ENCODE results near the gene VPS9D1.
"Not testable (repeated sequence)": the region's sequence is repeated elsewhere in the genome, so short reads cannot be mapped to it uniquely, and the experiment has no call there.

The VPS9D1 gene

GRCh38 chr16:89664238-89664637, 56.5 kb downstream of the VPS9D1 start:
- not testable (repeated sequence) for DNase-seq (ENCODE audit: low spot score)

- DNase-seq (ENCODE audit: low spot score), result no peak
These were observed 59.5 kb downstream of the VPS9D1 start for GRCh38 chr16:89661215-89661614.

GRCh38 chr16:89660146-89660545, 60.6 kb downstream of the VPS9D1 start:
- no peak for DNase-seq (ENCODE audit: low spot score)

- no peak for DNase-seq (ENCODE audit: low spot score)
These were observed 62.3 kb downstream of the VPS9D1 start for GRCh38 chr16:89658221-89658879.

- DNase-seq (ENCODE audit: low spot score), result peak; percentile 90
These were observed 63.1 kb downstream of the VPS9D1 start, which contains the start of the genes CHMP1A and SPATA33 for GRCh38 chr16:89657442-89658220. Gene CHMP1A, minus strand, starts transcription at chr16:89657708. Its CDS starts 120 bp downstream, at chr16:89657588. Gene SPATA33, plus strand, starts transcription at chr16:89657836. Its CDS starts 76 bp downstream, at chr16:89657912.

All from SK-N-DZ (cell line).